ENCODE measurements around the gene TFIP11.

DNA sequence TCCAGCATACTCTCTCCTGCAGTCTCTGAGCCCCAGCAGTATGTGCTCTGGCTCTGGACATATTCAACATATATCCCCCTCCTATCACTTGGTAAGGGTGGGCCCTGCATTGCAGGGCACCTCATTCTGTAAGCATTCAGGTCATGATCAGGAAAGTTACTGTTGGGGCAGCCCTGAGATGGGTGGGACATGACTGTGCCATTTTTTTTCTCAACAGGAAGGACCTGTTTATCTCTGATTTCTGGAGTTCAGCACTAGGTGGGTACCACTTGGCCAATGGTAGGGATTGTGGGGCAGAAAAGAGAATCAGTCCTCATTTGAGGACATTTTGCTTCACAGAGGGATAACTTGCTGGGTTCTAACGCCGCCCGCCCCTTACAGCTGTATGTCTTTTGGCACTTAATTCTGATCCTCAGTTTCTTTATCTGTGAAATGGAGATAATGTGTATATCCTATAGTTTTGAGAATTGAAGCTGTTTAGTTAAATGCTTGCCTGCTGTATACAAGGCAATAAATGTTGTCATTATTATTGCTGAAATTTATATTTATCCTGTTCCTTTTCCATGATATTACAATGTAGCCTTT lies 26.4 kb downstream of the TFIP11 start:
- TF ChIP-seq EP300 (IDR thresholded peaks at IDR 0.05) (no peak), POLR2AphosphoS5 (IDR thresholded peaks at IDR 0.05) (no peak)
- TF ChIP-seq, protein P1, sequence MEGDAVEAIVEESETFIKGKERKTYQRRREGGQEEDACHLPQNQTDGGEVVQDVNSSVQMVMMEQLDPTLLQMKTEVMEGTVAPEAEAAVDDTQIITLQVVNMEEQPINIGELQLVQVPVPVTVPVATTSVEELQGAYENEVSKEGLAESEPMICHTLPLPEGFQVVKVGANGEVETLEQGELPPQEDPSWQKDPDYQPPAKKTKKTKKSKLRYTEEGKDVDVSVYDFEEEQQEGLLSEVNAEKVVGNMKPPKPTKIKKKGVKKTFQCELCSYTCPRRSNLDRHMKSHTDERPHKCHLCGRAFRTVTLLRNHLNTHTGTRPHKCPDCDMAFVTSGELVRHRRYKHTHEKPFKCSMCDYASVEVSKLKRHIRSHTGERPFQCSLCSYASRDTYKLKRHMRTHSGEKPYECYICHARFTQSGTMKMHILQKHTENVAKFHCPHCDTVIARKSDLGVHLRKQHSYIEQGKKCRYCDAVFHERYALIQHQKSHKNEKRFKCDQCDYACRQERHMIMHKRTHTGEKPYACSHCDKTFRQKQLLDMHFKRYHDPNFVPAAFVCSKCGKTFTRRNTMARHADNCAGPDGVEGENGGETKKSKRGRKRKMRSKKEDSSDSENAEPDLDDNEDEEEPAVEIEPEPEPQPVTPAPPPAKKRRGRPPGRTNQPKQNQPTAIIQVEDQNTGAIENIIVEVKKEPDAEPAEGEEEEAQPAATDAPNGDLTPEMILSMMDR (IDR thresholded peaks at IDR 0.05): no peak
